ENCODE data around the gene NUP153.
"Not testable (repeated sequence)": the region's sequence is repeated elsewhere in the genome, so short reads cannot be mapped to it uniquely, and the experiment has no call there.

The NUP153 gene

GRCh38 chr6:17706580-17707370, at the start of gene NUP153:
TSS of gene NUP153 (minus strand) at chr6:17706925. CDS start at chr6:17706387, 538 bp downstream.
- DNase-seq: peak; percentile 98

DNA sequence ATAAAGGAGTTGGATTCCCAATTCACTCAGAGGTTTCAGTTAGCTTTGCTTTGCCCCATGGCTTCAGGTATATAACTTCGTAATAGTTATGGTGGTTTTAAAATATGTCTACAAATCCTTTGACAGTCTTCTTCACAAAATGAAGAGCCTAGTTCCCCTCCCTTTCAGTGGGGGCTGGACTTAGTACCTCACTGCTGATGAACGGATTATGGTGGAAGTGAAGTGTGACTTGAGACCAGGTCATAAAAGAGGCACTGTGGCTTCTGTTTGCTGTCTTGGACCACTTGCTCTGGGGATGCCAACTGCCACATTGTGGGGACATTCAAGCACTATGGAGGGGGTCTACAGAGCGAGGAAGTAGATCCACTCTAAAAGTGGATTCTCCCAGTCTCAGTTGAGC, 47.5 kb upstream of the NUP153 start:
- no peak for DNase-seq

DNA sequence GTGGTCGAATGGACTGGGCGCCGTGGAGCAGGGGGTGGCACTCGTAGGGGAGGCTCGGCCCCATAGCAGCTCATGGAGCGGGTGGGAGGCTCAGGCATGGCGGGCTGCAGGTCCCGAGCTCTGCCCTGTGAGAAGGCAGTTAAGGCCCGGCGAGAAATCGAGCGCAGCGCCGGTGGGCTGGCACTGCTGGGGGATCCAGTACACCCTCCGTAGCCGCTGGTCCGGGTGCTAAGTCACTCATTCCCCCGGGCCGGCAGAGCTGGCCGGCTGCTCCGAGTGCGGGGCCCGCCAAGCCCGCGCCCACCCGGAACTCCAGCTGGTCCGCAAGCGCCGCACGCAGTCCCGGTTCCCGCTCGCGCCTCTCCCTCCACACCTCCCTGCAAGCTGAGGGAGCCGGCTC, 38.6 kb upstream of the NUP153 start:
- not testable (repeated sequence) for DNase-seq

DNA sequence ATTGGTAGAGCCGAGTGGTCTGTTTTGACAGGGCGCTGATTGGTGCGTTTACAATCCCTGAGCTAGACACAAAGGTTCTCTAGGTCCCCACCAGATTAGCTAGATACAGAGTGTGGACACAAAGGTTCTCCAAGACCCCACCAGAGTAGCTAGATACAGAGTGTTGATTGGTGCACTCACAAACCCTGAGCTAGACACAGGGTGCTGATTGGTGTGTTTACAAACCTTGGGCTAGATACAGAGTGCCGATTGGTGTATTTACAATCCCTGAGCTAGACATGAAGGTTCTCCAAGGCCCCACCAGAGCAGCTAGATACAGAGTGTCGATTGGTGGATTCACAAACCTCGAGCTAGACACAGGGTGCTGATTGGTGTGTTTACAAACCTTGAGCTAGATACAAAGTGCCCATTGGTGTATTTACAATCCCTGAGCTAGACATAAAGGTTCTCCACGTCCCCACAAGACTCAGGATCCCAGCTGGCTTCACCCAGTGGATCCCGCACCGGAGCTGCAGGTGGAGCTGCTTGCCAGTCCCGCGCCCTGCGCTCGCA, 38.1 kb upstream of the NUP153 start:
- not testable (repeated sequence) for DNase-seq

DNA sequence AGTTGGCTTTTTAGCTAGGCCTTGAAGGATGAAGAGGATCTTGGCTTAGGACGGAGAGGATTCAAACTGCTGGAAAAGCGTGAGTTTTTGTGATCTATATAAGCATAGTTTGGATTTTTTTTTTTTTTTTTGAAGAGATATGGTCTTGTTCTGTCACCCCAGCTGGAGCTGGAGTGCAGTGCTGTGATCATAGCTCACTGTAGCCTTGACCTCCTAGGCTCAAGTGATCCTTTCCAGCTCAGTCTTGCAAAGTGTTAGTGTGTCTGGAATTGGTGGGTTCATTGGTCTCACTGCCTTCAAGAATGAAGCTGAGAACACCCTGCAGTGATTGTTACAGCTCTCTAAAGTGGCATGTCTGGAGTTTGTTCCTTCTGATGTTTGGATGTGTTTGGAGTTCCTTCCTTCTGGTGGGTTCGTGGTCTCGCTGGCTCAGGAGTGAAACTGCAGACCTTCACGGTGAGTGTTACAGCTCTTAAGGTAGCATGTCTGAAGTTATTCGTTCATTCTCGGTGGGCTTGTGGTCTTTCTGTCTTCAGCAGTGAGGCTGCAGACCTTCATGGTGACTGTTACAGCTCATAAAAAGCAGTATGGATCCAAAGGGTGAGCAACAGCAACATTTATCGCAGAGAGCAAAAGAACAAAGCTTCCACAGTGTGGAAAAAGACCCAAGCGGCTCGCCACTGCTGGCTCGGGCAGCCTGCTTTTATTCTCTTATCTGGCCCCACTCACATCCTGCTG, 37.5 kb upstream of the NUP153 start:
- DNase-seq: no peak

- DNase-seq: no peak
Observed at GRCh38 chr6:17741507-17741906, 34.8 kb upstream of the NUP153 start.

DNA sequence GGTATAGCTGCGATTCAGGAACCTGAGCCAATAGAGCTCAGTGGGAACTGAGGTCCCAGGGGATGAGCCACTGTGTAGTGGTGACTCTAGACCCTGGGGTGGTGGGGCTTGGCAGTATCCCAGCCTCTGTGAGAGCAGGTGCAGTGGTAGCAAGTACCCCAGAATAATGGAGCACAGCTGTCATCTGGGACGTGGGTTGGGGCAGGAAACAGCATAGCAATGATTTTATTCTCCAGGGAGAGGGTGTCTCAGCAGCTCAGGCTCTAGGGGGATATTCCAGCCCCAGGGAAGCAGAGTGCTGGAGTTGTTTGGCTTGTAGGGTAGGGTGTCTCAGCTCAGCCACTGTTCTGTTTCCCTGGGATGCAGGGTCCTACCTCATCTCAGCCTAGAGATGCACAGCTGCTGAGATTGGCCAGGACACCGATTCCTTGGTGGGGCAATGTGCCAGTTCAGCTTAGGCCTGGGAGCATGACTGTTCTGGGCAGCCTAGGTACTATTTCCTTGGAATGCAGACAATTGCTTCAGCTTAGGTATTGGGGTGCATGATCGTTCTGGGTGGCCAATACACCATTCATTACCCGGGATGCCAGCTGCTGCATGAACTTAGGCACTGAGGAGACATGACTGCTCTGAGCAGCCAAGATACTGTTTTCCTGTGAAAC, 34.0 kb upstream of the NUP153 start:
- DNase-seq: no peak

- no peak for DNase-seq
Observed at GRCh38 chr6:17737704-17738252, 31.1 kb upstream of the NUP153 start.

DNA sequence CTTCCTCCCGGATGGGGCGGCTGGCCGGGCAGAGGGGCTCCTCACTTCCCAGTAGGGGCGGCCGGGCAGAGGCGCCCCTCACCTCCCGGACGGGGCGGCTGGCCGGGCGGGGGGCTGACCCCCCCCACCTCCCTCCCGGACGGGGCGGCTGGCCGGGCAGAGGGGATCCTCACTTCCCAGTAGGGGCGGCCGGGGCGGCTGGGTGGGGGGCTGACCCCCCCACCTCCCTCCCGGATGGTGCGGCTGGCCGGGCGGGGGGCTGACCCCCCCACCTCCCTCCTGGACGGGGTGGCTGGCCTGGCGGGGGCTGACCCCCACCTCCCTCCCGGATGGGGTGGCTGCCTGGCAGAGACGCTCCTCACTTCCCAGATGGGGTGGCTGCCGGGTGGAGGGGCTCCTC, 28.6 kb upstream of the NUP153 start:
- DNase-seq: not testable (repeated sequence)

- no peak for DNase-seq
Observed at GRCh38 chr6:17730078-17730704, 23.5 kb upstream of the NUP153 start.

DNA sequence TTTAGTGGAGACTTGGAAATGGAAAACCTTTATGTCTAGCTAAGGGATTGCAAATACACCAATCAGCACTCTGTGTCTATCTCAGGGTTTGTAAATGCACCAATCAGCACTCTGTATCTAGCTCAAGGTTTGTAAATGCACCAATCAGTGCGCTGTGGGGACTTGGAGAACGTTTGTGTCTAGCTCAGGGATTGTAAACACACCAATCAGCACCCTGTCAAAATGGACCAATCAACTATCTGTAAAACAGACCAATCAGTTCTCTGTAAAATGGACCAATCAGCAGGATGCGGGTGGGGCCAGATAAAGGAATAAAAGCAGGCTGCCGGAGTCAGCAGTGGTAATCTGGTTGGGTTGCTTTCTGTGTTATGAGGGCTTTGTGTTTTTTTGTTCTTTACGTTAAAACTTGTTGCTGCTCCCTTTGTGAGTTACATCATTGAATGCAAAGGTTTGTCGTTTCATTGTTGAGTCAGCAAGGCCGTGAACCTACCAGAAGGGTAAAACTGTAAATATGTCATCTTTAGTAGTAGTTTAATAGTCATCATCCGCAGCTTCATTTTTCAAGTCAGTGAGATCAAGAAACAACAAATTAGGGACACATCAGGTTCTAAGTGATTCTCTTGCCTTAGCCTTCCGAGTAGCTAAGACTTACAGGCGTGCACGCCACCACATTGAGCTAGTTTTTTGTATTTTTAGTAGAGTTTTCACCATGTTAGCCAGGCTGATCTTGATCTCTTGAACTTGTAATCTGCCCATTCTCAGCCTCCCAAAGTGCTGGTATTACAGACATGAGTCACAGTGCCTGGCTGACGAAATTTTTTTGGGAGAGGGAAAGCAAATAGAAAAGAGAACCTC, 22.7 kb upstream of the NUP153 start:
- DNase-seq: no peak

DNA sequence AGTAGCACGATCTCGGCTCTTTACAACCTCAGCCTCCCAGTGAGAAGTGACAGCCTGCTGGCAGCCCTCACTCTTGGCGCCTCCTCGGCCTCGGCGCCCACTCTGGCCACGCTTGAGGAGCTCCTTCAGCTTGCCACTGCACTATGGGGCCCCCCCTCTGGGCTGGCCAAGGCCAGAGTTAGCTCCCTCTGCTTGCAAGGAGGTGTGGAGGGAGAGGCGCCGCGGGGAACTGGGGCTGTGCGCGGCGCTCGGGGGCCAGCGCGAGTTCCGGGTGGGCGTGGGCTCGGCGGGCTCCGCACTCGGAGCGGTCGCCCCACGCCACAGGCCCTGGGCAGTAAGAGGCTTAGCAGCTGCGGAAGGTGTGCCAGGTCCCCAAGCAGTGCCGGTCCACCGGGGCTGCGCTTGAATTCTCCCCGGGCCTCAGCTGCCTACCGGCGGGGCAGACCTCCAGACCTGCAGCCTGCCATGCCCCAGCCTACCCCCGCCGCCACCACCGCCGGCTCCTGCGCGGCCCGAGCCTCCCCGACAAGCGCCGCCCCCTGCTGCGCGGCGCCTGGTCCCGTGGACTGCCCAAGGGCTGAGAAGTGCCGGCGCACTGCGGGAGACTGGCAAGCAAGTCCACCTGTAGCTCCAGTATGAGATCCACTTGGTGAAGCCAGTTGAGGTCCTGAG, 22.0 kb upstream of the NUP153 start:
- DNase-seq: no peak

- DNase-seq: no peak
Observed at GRCh38 chr6:17725083-17725482, 18.4 kb upstream of the NUP153 start.

GRCh38 chr6:17724341-17724740, 17.6 kb upstream of the NUP153 start:
- no peak for DNase-seq

DNA sequence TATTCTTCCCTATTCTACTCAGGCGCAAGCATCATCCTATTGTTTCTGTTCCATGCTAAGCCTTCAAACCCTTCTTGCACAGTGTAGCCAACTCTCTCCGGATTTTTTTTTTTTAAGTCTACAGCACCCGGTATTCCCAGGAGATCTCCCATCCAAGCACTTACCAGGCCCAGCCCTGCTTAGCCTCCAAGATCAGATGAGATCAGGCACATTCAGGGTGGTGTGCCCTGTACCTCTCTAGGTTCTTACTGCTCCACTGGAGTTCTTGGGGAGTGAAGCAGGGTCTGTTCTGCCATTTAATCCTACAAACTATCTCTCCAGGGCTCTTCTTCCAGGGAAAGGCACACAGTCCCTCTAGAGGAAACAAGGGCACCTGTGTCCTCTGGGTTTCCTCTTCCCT, 14.9 kb upstream of the NUP153 start:
- no peak for DNase-seq

DNA sequence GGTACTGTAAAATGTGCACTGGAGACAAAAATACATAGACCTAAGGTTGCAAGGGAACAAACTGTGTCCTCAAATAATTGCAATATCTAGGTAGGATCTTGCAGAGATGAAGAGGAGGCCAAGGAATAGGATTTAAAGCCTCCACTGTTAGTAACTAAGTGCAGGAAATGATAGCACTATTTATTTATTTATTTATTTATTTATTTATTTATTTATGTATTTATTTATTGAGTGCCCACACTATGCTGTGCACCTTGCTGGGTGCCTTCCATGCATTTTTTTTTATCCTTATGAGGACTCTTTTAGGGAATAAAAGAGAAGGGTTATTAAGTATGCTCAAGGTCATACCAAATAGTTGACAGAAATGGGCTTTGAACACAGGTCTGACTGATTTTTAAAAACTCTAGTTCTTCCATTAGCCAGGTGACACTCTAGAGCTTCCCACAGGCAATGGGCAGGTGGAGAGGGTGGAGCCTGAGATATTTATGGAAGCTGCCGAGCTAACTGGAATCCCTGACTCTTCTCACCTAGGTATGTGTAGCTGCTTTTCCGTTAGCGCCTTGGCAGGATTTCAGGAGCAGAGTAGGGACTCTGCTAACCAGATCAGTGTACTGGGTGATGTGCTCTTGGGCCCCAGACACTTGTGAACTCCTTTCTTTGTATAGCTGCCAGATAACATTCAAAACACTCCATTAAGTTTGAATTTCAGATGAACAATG, 12.8 kb upstream of the NUP153 start:
- no peak for DNase-seq

DNA sequence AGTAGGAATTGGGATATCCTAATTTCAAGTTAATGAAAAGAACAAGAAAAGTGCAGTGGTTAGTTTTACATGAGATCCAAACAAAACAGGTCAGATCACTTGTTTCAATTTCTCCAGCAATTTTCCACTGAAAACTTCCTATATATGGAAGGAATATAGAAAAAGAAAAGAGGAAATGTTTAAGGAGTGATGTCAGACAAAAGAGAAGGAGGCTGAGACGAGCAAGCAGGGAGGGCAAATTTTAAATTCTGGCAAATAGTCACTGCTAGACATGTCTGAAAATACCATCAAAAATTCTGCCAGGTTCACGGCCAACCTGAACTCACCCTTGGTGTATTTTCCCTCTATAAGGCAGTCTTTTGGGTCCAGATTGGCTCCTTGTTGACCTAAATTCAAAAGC, 9.5 kb upstream of the NUP153 start:
- no peak for DNase-seq

DNA sequence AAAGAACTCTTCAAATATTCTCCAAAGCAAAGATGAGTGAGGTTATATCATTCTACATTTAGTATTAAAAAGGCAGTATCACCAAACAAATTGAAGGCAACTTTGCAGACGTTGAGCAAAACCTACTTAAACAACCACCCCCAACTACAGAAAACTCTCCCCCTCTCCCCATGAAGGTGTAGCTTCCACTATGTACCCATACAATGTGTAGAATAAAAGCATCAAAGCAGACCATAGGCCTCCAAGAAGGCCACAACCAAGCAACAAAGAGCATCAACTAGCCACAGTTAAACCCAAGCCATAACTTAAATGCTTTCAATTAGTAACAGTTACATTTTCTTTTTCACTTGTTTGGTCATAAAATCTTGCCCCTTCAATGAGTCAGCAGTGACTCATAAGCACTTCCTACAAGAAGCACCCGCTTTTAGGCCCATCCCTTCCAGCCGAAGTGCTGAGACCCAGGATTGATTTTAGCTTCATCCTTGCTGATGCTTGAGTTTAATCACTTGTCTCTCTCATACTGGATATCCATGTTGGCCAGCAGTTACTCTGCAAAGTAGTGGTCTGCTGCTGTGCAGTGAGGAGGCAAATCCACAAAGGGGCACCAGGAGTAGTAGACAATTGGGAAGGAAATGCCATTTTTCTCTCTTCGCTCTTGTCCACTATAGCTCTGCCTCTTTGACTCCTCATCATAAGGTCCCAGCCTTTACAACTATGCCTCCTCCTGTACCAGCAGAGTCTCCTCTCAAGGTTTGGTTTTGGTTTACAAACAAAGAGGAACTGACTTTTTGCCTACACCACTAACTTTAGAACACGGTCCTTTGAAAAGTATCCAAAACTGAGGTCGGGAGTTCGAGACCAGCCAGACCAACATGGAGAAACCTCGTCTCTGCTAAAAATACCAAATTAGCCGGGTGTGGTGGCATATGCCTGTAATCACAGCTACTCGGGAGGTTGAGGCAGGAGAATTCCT, 8.4 kb upstream of the NUP153 start:
- DNase-seq: peak; percentile 55

DNA sequence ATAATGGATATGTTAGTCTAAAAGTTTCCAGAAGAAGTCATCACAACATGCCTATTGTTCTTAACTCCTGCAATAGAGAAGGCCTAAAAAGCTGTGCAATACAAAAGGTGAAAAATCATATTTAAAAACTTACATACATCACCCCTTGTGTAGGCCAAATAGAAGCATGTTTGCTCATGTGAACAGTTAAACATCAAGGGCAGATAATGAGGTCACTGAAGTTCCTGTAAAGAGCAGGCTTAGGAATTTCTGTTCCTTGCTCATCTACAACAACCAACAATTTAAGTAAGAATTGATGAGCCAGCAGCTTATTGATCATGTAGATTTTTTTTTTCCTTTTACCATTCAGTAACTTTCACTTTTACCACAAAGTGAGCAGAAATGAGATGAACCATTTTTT, 7.5 kb upstream of the NUP153 start:
- DNase-seq: no peak

Measured in stimulated activated CD4-positive, alpha-beta T cell treated with anti-CD3 and anti-CD28 coated beads, Interleukin-15, amount 100 ng/mL, for 24 hours (primary cell).